Measurements from ENCODE around the gene PPP1R15A.
A peak's percentile ranks its signal among the peaks of the same experiment; 100 is the strongest.
"Not testable (repeated sequence)": the region's sequence is repeated elsewhere in the genome, so short reads cannot be mapped to it uniquely, and the experiment has no call there.

Gene PPP1R15A

DNA sequence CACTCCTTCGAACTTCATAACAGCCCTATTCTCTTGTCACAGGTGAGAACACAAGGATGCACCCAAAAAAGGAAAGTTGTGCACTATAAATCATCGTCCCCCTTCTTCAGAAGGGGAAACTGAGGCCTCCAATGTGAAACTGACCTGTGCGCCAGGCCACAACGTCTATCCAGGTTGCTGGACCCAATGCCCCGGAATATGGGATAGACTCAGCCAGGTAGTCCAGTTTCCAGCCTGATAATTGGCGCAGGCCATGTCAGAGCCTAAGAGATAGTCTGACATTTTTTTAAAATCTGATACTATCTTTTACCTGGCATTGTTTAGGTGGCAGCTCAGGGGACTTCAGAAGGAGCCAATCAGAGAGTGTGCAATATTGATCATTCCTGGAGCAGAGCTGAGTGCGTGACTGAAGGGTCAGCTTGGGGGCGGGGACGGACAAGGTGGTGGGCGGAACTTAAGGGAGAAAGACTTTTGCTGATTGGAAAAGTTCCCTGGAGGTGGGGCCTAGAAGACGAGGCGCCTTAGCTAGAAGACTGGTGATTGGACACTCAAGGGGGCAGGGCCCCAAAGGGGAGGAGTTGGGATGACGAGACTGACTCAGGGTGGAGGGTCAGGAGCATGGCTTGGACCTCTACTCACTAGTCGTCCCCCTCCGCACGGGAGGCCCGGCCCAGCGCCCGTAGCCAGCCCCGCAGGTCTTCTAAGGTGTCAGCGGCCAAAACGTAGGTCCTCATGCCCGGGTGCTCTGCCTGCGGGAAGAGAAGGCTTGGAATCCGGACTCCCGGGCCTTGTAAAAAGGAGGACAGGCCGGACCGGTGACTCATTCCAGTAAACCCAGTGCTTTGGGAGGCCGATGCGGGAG, 12.3 kb upstream of the PPP1R15A start:
- peak; percentile 79 for DNase-seq

- no peak for DNase-seq
Observed at GRCh38 chr19:48861313-48861712, 10.9 kb upstream of the PPP1R15A start.

- no peak for DNase-seq
Observed at GRCh38 chr19:48862827-48863226, 9.4 kb upstream of the PPP1R15A start.

DNA sequence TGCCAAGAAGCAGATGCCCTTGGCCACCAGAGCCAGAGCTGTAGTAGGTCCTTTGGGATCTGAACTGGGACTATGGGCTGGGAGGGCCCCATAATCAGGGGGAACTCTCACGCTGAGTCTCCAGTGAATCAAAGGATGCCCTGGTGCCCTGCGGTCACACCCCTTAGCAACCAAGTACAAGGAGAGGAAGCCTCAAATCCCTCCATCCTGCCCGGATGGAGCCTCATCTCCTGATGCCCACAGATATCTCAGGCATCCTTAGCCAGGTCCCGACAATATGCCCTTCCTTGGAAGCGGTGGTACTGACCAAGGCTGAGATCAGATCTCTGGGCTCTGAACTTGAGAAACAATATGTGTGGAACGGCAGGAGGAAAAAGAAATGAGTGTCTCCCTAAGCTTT, 5.5 kb upstream of the PPP1R15A start:
- DNase-seq, result no peak

- DNase-seq, result peak; percentile 80
Observed at GRCh38 chr19:48867123-48867745, 5.0 kb upstream of the PPP1R15A start.

DNA sequence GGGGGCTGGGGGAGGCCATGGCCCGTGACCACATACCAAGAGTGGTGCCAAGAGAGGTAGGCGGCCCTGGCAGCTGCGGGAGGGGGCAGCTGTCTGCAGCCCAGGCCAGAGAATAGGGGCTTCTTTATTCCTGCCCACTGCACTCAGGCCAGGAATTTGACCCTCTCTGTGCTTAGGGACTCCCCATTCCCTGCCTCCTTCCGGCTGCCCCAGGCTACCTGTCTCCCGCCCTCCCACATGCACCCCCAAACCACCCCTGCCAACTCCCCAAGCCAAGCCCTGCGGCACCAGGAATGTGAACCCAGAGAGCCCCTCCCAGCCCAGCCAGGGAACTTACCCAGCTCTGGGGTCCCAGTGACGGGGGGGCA, 4.5 kb upstream of the PPP1R15A start:
- DNase-seq, result no peak

- no peak for DNase-seq
Observed at GRCh38 chr19:48868114-48868886, 3.9 kb upstream of the PPP1R15A start, which contains the start of gene PLEKHA4. PLEKHA4 (minus strand) TSS chr19:48868617; CDS start chr19:48867620, 997 bp downstream.

DNA sequence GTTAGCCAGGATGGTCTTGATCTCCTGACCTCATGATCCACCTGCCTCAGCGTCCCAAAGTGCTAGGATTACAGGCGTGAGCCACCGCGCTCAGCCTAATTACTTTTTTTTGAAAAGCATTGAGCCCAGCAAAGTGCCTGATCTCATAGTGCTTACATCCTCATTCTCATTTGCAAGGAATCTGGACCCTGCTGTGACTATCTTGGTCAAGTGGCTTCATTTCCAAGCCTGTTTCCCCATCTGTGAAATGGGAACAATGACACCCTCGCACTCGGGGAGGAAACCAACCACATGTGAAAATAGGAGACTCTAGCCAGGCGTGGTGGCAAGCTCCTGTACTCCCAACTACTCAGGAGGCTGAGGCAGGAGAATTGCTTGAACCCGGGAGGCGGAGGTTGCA, 2.2 kb upstream of the PPP1R15A start:
- DNase-seq, result no peak

DNA sequence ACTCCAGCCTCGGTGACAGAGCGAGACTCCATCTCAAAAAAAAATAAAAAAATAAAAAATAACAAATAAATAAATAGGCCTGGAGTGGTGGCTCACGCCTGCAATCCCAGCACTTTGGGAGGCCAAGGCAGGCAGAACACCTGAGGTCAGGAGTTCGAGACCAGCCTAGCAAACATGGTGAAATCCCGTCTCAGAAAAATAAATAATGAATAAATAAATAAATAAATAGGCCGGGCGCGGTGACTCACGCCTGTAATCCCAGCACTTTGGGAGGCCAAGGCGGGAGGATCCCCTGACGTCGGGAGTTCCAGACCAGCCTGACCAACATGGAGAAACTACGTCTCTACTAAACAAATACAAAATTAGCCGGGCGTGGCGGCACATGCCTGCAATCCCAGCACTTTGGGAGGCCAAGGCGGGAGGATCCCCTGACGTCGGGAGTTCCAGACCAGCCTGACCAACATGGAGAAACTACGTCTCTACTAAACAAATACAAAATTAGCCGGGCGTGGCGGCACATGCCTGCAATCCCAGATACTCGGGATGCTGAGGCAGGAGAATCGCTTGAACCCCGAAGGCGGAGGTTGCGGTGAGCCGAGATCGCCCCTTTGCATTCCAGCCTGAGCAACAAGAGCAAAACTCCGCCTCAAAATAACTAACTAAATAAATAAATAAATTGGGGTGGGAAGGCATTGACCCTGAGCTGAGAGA, 595 bp upstream of the PPP1R15A start:
- DNase-seq, result not testable (repeated sequence)

DNA sequence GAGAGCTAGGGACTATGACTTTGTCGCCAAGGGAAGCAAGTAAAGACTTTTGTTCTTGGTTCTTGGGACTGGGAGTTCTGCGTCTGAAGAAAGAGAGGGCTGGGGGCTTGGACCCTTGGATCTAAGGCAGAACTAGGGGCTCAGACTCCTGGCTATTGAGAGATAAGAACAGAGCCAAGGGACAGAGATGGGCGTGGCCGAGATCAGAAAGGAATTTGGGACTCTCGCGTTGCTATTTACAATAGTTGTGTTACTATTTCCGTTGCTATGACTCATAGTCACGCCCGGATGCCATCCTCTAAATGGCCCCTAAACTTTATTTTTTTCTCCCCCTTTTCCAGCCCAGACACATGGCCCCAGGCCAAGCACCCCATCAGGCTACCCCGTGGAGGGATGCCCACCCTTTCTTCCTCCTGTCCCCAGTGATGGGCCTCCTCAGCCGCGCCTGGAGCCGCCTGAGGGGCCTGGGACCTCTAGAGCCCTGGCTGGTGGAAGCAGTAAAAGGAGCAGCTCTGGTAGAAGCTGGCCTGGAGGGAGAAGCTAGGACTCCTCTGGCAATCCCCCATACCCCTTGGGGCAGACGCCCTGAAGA, 759 bp downstream of the PPP1R15A start:
- DNase-seq, result peak; percentile 96

GRCh38 chr19:48873476-48874302, 1.5 kb downstream of the PPP1R15A start:
- peak; percentile 99 for DNase-seq

DNA sequence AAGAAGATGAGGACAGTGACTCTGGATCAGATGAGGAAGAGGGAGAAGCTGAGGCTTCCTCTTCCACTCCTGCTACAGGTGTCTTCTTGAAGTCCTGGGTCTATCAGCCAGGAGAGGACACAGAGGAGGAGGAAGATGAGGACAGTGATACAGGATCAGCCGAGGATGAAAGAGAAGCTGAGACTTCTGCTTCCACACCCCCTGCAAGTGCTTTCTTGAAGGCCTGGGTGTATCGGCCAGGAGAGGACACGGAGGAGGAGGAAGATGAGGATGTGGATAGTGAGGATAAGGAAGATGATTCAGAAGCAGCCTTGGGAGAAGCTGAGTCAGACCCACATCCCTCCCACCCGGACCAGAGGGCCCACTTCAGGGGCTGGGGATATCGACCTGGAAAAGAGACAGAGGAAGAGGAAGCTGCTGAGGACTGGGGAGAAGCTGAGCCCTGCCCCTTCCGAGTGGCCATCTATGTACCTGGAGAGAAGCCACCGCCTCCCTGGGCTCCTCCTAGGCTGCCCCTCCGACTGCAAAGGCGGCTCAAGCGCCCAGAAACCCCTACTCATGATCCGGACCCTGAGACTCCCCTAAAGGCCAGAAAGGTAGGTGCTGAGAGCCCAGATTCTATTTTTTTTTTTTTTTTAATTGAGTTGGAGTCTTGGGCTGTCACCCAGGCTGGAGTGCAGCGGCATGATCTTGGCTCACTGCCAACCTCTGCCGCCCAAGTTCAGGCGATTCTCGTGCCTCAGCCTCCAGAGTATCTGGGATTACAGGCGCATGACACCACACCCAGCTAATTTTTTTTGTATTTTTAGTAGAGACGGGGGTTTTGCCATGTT, 2.3 kb downstream of the PPP1R15A start:
- DNase-seq, result peak; percentile 79

DNA sequence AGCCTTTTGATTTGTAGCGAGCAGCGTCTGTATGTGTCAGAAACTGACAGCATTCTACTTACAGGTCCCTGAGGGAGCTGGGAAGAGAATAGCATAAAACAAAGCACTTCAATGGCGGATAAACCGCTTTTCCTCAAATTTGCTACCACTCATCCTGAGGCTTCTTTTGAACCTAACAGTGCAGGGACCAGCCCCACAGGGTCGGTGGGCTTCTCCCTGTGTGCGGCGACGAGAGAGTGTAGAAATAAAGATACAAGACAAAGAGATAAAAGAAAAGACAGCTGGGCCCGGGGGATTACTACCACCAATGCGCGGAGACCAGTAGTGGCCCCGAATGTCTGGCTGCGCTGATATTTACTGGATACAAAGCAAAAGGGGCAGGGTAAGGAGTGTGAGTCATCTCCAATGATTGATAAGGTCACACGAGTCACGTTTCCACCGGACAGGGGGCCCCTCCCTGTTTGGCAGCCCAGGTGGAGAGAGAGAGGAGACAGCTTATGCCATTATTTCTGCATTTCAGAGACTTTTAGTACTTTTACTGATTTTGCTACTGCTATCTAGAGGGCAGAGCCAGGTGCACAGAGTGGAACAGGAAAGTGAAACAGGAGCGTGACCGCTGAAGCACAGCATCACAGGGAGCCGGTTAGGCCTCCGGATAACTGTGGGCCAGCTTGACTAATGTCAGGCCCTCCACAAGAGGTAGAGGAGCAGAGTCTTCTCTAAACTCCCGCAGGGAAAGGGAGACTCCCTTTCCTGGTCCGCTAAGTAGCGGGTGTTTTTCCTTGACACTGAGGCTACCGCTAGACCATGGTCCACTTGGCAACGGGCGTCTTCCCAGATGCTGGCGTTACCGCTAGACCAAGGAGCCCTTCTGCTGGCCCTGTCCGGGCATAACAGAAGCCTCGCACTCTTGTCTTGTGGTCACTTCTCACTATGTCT, 4.1 kb downstream of the PPP1R15A start:
- peak; percentile 94 for DNase-seq

- no peak for DNase-seq
Observed at GRCh38 chr19:48877855-48878195, 5.6 kb downstream of the PPP1R15A start.

- DNase-seq, result peak; percentile 100
Observed at GRCh38 chr19:48878196-48879024, 6.2 kb downstream of the PPP1R15A start.

DNA sequence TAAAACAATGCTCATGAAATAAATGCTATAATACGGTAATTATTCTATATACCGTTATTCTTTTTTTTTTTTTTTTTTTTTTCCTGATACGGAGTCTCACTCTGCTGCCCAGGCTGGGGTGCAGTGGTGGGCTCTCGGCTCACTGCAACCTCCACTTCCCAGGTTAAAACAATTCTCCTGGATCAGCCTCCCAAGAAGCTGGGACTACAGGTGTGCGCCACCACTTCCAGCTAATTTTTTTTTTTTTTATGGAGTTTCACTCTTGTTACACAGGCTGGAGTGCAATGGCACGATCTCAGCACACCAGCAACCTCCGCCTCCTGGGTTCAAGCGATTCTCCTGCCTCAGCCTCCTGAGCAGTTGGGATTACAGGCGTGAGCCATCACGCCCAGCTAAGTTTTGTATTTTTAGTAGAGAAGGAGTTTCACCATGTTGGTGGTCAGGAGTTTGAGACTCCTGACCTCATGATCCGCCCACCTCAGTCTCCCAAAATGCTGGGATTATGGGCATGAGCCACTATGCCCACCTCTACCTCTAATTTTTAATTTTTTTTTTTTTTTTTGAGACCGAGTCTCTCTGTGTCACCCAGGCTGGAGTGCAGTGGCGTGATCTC, 6.9 kb downstream of the PPP1R15A start:
- DNase-seq, result no peak

GRCh38 chr19:48879696-48880095, 7.5 kb downstream of the PPP1R15A start:
- not testable (repeated sequence) for DNase-seq
